Kidney epithelial cell (primary cell): ENCODE measurements around the gene GRIK1. TPM values are rescaled to one million over a fixed set of nuclear protein-coding genes. Genes with fewer than 3 reads are reported as not detected.

Source experiments
- DNase-seq: peaks from one replicate; pipeline ENCODE4 v3.0.0-alpha.2; 2010; ENCODE audit warnings: low read depth
- H3K27me3 ChIP-seq: 2 replicates; pipeline ENCODE4 v1.6.0; 2011; ENCODE audit warnings: low read length; ENCODE audit not compliant: control insufficient read depth, insufficient read depth
- H3K36me3 ChIP-seq: 2 replicates; pipeline ENCODE4 v1.5.1; 2011; ENCODE audit warnings: low read length; ENCODE audit not compliant: control insufficient read depth, insufficient read depth
- H3K4me3 ChIP-seq: 2 replicates; pipeline ENCODE4 v1.5.1; 2011; ENCODE audit warnings: low read depth, mild to moderate bottlenecking, control low read depth, low read length
- total RNA-seq: library from RNA; depleted of rRNA; stranded (reverse); fragments of >200 nt; gene quantifications from 2 replicates; pipeline ENCODE4 v1.2.3, GENCODE V29; 2015
- TF ChIP-seq, protein P1 (sequence below): IDR thresholded peaks from 2 replicates; pipeline ENCODE4 v1.5.1; 2011; ENCODE audit warnings: mild to moderate bottlenecking, moderate library complexity, low read length, control low read depth, inconsistent platforms; ENCODE audit not compliant: insufficient read depth, poor library complexity, severe bottlenecking

The GRIK1 gene
- total RNA-seq, 1 donor from 2014 or later: not detected

DNA sequence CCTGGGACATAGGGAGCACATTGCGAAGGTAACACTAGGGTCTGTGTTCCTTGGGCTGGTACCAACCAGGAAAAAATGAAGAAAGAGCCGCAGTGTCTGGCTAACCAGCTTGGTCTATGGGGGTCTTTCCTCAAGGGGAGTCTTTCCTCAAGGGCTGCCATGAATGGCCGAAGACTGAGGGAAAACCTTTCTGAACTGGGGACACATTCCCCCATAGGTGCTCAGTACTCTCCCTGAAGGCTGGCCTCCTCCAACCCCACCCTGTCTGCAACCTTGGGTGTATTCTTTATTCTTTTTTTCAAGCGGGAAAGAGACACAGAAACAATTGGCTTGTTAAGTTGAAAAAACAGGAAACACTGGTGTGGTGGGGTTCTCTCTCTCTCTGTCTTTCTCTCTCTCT is 440.6 kb downstream of the GRIK1 start:
- Histone ChIP-seq H3K36me3 (no peaks in the 10 kb centered on the region), H3K4me3 (no peak overlapping the region), H3K27me3 (no peaks in the 10 kb centered on the region)
- no peak for DNase-seq
- TF ChIP-seq, protein P1, sequence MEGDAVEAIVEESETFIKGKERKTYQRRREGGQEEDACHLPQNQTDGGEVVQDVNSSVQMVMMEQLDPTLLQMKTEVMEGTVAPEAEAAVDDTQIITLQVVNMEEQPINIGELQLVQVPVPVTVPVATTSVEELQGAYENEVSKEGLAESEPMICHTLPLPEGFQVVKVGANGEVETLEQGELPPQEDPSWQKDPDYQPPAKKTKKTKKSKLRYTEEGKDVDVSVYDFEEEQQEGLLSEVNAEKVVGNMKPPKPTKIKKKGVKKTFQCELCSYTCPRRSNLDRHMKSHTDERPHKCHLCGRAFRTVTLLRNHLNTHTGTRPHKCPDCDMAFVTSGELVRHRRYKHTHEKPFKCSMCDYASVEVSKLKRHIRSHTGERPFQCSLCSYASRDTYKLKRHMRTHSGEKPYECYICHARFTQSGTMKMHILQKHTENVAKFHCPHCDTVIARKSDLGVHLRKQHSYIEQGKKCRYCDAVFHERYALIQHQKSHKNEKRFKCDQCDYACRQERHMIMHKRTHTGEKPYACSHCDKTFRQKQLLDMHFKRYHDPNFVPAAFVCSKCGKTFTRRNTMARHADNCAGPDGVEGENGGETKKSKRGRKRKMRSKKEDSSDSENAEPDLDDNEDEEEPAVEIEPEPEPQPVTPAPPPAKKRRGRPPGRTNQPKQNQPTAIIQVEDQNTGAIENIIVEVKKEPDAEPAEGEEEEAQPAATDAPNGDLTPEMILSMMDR: no peak

DNA sequence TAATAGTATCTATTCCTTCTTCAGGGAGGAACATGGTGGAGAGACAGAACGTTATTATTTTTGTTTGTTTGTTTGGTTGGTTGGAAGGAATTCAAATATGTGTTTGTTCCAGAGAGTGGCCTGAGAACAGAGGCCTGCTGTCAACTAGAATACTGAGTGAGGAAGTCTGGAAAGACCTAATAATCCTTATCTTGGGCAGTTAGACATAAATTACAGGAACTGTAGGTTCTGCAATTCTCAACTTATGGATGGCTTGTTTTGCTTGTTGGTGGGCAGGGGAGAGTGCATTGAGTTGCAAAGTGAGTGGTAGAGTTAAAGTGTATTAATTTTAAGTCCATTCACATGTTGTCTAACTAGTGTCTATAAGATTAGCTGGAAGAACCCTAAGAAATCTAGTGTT is 443.5 kb downstream of the GRIK1 start:
- no peak for DNase-seq
- TF ChIP-seq, protein P1: no peak
- Histone ChIP-seq H3K36me3 (no peaks in the 10 kb centered on the region), H3K27me3 (no peaks in the 10 kb centered on the region), H3K4me3 (no peak overlapping the region)

GRCh38 chr21:29490016-29490415 is 449.8 kb downstream of the GRIK1 start:
- TF ChIP-seq, protein P1: no peak

DNA sequence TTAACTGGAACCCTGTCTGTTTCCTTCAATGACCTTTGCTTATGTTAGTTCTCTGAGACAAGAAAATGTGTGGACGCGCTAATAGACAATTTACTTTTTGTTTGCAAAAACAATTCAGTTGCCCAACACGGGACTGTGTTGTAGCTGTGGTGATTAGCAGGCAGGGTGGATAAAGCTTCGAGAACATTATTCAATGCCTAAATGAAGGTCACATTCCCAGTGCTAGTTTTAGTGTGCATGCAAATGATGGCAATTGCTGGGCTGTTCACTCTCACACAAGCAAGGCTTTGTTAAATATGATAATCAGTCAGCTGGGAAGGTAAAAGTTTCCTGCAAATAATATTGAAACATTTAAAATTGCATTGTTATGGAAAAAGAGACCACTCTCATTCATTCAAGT is 452.6 kb downstream of the GRIK1 start:
- no peaks in the 10 kb centered on the region for H3K36me3 ChIP-seq
- no peaks in the 10 kb centered on the region for H3K27me3 ChIP-seq
- TF ChIP-seq, protein P1: no peak
- H3K4me3 ChIP-seq: no peak overlapping the region
- no peak for DNase-seq

More at GRCh38 chr21:29490016-29490415, 449.8 kb downstream of the GRIK1 start:
- Histone ChIP-seq H3K36me3 (no peaks in the 10 kb centered on the region), H3K4me3 (no peak overlapping the region), H3K27me3 (no peaks in the 10 kb centered on the region)
- DNase-seq: no peak

Other genes starting within 250 kb of the GRIK1 start
- gene CLDN17, start 226.8 kb upstream of the GRIK1 start, total RNA-seq: not detected in 2 replicates